HepG2 (cell line): Measurements from ENCODE around the gene NBEA. TPM values are rescaled to one million over a fixed set of nuclear protein-coding genes. Genes with fewer than 3 reads are reported as not detected.

ENCODE experiments used
- ATAC-seq: fragments of 200-7000 bp; cut with Tn5 transposase; 3 replicates; pipeline ENCODE4 v1.9.1; 2020; ENCODE audit warnings: mild to moderate bottlenecking, moderate library complexity
- BruUV-seq: library from RNA; stranded (reverse); fragments of 400-500 nt; replicated peaks from 2 replicates; lab custom pipeline; 2021; lab: Mats Ljungman, UMichigan
- CTCF ChIA-PET: fragments of 300-600 bp; formaldehyde crosslinking; extraction: SDS; loops from one replicate; lab custom pipeline; 2021; ENCODE audit warnings: low total read pairs, inconsistent platforms, low intra/inter-chr PET ratio; lab: Yijun Ruan, JAX
- POLR2A ChIA-PET: fragments of 350-600 bp; sonication (Branson Sonifier 250); formaldehyde crosslinking; loops from one replicate; lab custom pipeline; 2020; ENCODE audit warnings: antibody characterized with exemption, inconsistent platforms; lab: Yijun Ruan, JAX
- DNase-seq: peaks from one replicate; pipeline ENCODE4 v3.0.0-alpha.2; 2015; ENCODE audit warnings: low spot score
- FAIRE-seq: peaks from 3 replicates; lab custom pipeline; 2011; peaks lifted over from hg19 to GRCh38; lab: Jason Lieb, UNC
- H2AFZ ChIP-seq: one replicate; pipeline ENCODE4 v1.6.1; 2011; ENCODE audit warnings: low read length, inconsistent platforms
- H3K27ac ChIP-seq: fragments of 300-600 bp; 3 replicates; pipeline ENCODE4 v1.8.0; 2011; ENCODE audit warnings: mixed run types, mild to moderate bottlenecking, mixed read lengths, low read length, inconsistent platforms; ENCODE audit not compliant: insufficient read depth; ENCODE audit errors: extremely low read length
- H3K27me3 ChIP-seq, 2 experiments: fragments of 200-600 bp in 1 of 2; 2 replicates in 1 of 2; 3 replicates in 1 of 2; pipeline versions ENCODE4 v1.6.0 to v1.8.0; 2011; ENCODE audit warnings: low read length in 2 of 2, mild to moderate bottlenecking in 2 of 2, moderate library complexity in 2 of 2, inconsistent platforms in 1 of 2; ENCODE audit not compliant: insufficient read depth in 2 of 2, control insufficient read depth in 1 of 2
- H3K36me3 ChIP-seq, 2 experiments: fragments of 200-600 bp in 1 of 2; replicated peaks in 1 of 2; 2 replicates in 1 of 2; 3 replicates in 1 of 2; pipeline versions ENCODE4 v1.5.1 to v1.8.0; 2011; ENCODE audit warnings: low read length in 2 of 2, inconsistent platforms in 1 of 2; ENCODE audit not compliant: insufficient read depth in 2 of 2, control insufficient read depth in 1 of 2
- H3K4me1 ChIP-seq: 2 replicates; pipeline ENCODE4 v1.5.1; 2012; ENCODE audit warnings: low read length, inconsistent platforms; ENCODE audit not compliant: insufficient read depth
- H3K4me2 ChIP-seq: 2 replicates; pipeline ENCODE4 v1.6.0; 2011; ENCODE audit warnings: low read depth, low read length, inconsistent platforms
- H3K4me3 ChIP-seq, 3 experiments: fragments of 200-600 bp in 1 of 3; sonication (generic), shearing (Covaris generic) in 1 of 3; replicated peaks in 1 of 3; 2 replicates each; pipeline ENCODE4 v1.5.1; 2011 to 2016; ENCODE audit warnings: low read length in 3 of 3, inconsistent platforms in 2 of 3, low read depth in 2 of 3, mild to moderate bottlenecking in 2 of 3, control low read depth in 1 of 3, mixed read lengths in 1 of 3; ENCODE audit not compliant: insufficient read depth in 1 of 3
- H3K79me2 ChIP-seq: one replicate; pipeline ENCODE4 v1.6.1; 2011; ENCODE audit warnings: low read length, inconsistent platforms; ENCODE audit not compliant: insufficient read depth
- H3K9ac ChIP-seq: 2 replicates; pipeline ENCODE4 v1.6.0; 2011; ENCODE audit warnings: mild to moderate bottlenecking, low read depth, low read length, inconsistent platforms; ENCODE audit not compliant: insufficient read depth
- H3K9me3 ChIP-seq: 2 replicates; pipeline ENCODE4 v1.5.1; 2012; ENCODE audit warnings: mild to moderate bottlenecking, low read length
- H4K20me1 ChIP-seq: 2 replicates; pipeline ENCODE4 v1.6.0; 2011; ENCODE audit warnings: inconsistent platforms, mild to moderate bottlenecking, low read length, moderate library complexity; ENCODE audit not compliant: insufficient read depth
- ATF1 ChIP-seq: IDR thresholded peaks from 2 replicates; pipeline ENCODE4 v1.6.1; 2016; ENCODE audit warnings: mild to moderate bottlenecking, control low read depth
- HNRNPLL ChIP-seq: fragments of 200-400 bp; formaldehyde crosslinking; IDR thresholded peaks from 2 replicates; pipeline ENCODE4 v1.6.1; 2017; ENCODE audit warnings: mild to moderate bottlenecking, low read depth, low read length; ENCODE audit not compliant: poor library complexity, severe bottlenecking
- KLF16 ChIP-seq, 2 experiments: sonication (generic) in 1 of 2; formaldehyde crosslinking in 1 of 2; IDR thresholded peaks; 2 replicates each; pipeline versions ENCODE4 v1.6.1 to v1.8.0; 2016 to 2023; ENCODE audit warnings: missing genetic modification reagents in 2 of 2, missing compliant biosample characterization in 1 of 2
- KLF9 ChIP-seq: IDR thresholded peaks from 2 replicates; pipeline ENCODE4 v1.6.1; 2016; ENCODE audit warnings: low read depth
- MED13 ChIP-seq: sonication (generic); formaldehyde crosslinking; IDR thresholded peaks from 2 replicates; pipeline ENCODE4 v1.5.0; 2020; ENCODE audit warnings: missing genetic modification reagents
- MEF2D ChIP-seq: sonication (generic); formaldehyde crosslinking; IDR thresholded peaks from 2 replicates; pipeline ENCODE4 v1.5.1; 2020; ENCODE audit warnings: mild to moderate bottlenecking, missing genetic modification reagents
- NR2F2 ChIP-seq: IDR thresholded peaks from 2 replicates; pipeline ENCODE4 v1.6.1; 2012; ENCODE audit warnings: low read depth, inconsistent platforms, borderline replicate concordance
- STAG1 ChIP-seq: sonication (generic); formaldehyde crosslinking; IDR thresholded peaks from 2 replicates; pipeline ENCODE4 v1.4.0; 2020; ENCODE audit warnings: missing genetic modification reagents
- TCF7L2 ChIP-seq: IDR thresholded peaks from 2 replicates; pipeline ENCODE4 v1.6.1; 2011; ENCODE audit warnings: mild to moderate bottlenecking, low read depth, low read length, moderate library complexity
- ZNF136 ChIP-seq: sonication (generic); formaldehyde crosslinking; IDR thresholded peaks from 2 replicates; pipeline ENCODE4 v1.8.1; 2022; ENCODE audit warnings: low read depth, mild to moderate bottlenecking, moderate library complexity, missing genetic modification reagents
- ZNF230 ChIP-seq: sonication (generic); formaldehyde crosslinking; IDR thresholded peaks from 2 replicates; pipeline ENCODE4 v1.4.0; 2020; ENCODE audit warnings: mild to moderate bottlenecking, missing genetic modification reagents
- ZNF317 ChIP-seq: sonication (generic); formaldehyde crosslinking; IDR thresholded peaks from 2 replicates; pipeline ENCODE4 v1.5.0; 2020; ENCODE audit warnings: mild to moderate bottlenecking, missing genetic modification reagents
- ZNF468 ChIP-seq: sonication (generic); formaldehyde crosslinking; IDR thresholded peaks from 2 replicates; pipeline ENCODE4 v1.8.0; 2022; ENCODE audit warnings: mild to moderate bottlenecking, moderate library complexity, missing genetic modification reagents
- ZNF598 ChIP-seq: sonication (generic); formaldehyde crosslinking; IDR thresholded peaks from 2 replicates; pipeline ENCODE4 v1.5.1; 2020; ENCODE audit warnings: mild to moderate bottlenecking, missing genetic modification reagents, borderline replicate concordance
- ZNF644 ChIP-seq: IDR thresholded peaks from 2 replicates; pipeline ENCODE4 v1.6.1; 2016; ENCODE audit warnings: low read depth
- ZNF883 ChIP-seq: sonication (generic); formaldehyde crosslinking; IDR thresholded peaks from 2 replicates; pipeline ENCODE4 v1.5.1; 2020; ENCODE audit warnings: mild to moderate bottlenecking, missing genetic modification reagents; ENCODE audit errors: not compliant biosample characterization
- WGBS: methylation state at CpG from one replicate; pipeline ENCODE4 v1.1.6; 2017; ENCODE audit warnings: low lambda C conversion rate; 5-methylcytosine and 5-hydroxymethylcytosine counted together
- in situ Hi-C: cut with HindIII; loops from 2 replicates; pipeline ENCODE4 v1.10.0; 2017; ENCODE audit warnings: low pct_unique_long_range_greater_than_20kb; ENCODE audit not compliant: extremely low pct_ligation_motif_present
- intact Hi-C: fragments of 100-400 bp; cut with micrococcal nuclease; formaldehyde crosslinking; loops from one replicate; pipeline ENCODE4 v1.10.0; 2022; ENCODE audit not compliant: unreplicated experiment
- polyA plus RNA-seq, 8 experiments: library from polyadenylated mRNA; depleted of rRNA in 3 of 8; stranded (reverse) in 7 of 8; unstranded in 1 of 8; fragments of >200 nt; fragmentation: Illumina TruSeq in 4 of 8; extraction: Trizol in 4 of 8; gene quantifications; 2 replicates each; pipeline versions ENCODE4 v1.2.1 to v1.2.3, GENCODE V29; 2011 to 2016; ENCODE audit warnings: low read depth in 4 of 8, missing spikeins in 1 of 8, mixed read lengths in 1 of 8; ENCODE audit not compliant: insufficient read depth in 1 of 8
- total RNA-seq, 5 experiments: library from RNA; depleted of rRNA; stranded (reverse); fragments of >200 nt; fragmentation: Illumina TruSeq; extraction: Trizol; gene quantifications; 2 replicates each; pipeline ENCODE4 v1.2.3, GENCODE V29; 2016; ENCODE audit warnings: low read depth in 1 of 5
- TF ChIP-seq, protein P1 (sequence below): sonication (generic); formaldehyde crosslinking; IDR thresholded peaks from 2 replicates; pipeline ENCODE4 v1.8.0; 2022; ENCODE audit warnings: mild to moderate bottlenecking, missing genetic modification reagents, moderate library complexity
- TF ChIP-seq, protein P2 (sequence below): sonication (generic); formaldehyde crosslinking; IDR thresholded peaks from 2 replicates; pipeline ENCODE4 v1.5.0; 2020; ENCODE audit warnings: missing genetic modification reagents
- TF ChIP-seq, protein P3 (sequence below): sonication (generic); formaldehyde crosslinking; IDR thresholded peaks from 2 replicates; pipeline ENCODE4 v1.8.0; 2022; ENCODE audit warnings: missing genetic modification reagents, low read depth, mild to moderate bottlenecking, borderline replicate concordance

Gene NBEA
- total and polyA plus RNA-seq, 2 of the 13 experiments (the other 11 are each of a cell fraction or from before 2014, with no cell fraction given), result 2.7 to 2.8 TPM

DNA sequence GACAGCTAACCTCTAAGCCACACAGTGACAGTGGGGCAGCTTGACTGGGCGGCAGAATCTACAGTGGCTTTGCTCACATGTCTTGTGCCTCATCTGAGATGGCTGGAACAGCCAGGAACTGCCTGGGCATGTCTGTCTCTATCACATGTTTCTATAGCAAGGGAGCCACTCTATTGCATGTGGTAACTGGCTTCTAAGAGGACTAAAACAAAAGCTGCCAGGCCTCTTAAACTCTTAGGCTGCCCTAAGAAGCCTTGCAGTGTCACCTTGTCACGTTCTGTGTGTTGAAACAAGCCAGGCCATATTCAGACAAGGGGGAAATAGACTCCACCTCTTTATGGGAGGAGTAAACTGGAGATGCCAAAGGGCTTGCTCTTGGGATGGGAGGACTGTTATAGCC lies 657.3 kb downstream of the NBEA start:
- no peak overlapping the region for H3K27ac ChIP-seq
- no peak overlapping the region for H2AFZ ChIP-seq
- H4K20me1 ChIP-seq, result no peaks in the 10 kb centered on the region
- FAIRE-seq (no peak), ATAC-seq (no peak), DNase-seq (no peak)
- H3K9ac ChIP-seq, result no peak overlapping the region
- intact Hi-C loops (no loop called here), in situ Hi-C loops (no loop called here)
- no peak for TF ChIP-seq KLF9
- no peak for TF ChIP-seq STAG1 (CRISPR knock-in tag)
- TF ChIP-seq, protein P1, sequence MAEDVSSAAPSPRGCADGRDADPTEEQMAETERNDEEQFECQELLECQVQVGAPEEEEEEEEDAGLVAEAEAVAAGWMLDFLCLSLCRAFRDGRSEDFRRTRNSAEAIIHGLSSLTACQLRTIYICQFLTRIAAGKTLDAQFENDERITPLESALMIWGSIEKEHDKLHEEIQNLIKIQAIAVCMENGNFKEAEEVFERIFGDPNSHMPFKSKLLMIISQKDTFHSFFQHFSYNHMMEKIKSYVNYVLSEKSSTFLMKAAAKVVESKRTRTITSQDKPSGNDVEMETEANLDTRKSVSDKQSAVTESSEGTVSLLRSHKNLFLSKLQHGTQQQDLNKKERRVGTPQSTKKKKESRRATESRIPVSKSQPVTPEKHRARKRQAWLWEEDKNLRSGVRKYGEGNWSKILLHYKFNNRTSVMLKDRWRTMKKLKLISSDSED (CRISPR knock-in tag), result no peak
- no peak for TF ChIP-seq TCF7L2
- no peak for TF ChIP-seq ZNF317
- TF ChIP-seq ZNF230, result no peak
- no peak for TF ChIP-seq ZNF644
- TF ChIP-seq HNRNPLL, result no peak
- TF ChIP-seq, protein P2, sequence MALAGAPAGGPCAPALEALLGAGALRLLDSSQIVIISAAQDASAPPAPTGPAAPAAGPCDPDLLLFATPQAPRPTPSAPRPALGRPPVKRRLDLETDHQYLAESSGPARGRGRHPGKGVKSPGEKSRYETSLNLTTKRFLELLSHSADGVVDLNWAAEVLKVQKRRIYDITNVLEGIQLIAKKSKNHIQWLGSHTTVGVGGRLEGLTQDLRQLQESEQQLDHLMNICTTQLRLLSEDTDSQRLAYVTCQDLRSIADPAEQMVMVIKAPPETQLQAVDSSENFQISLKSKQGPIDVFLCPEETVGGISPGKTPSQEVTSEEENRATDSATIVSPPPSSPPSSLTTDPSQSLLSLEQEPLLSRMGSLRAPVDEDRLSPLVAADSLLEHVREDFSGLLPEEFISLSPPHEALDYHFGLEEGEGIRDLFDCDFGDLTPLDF, result no peak
- no peak for TF ChIP-seq ZNF883 (CRISPR knock-in tag)
- no peak for TF ChIP-seq NR2F2
- TF ChIP-seq ZNF598 (CRISPR knock-in tag), result no peak
- no peak for TF ChIP-seq ATF1 (CRISPR knock-in tag)
- TF ChIP-seq MED13 (CRISPR knock-in tag), result no peak
- no peak for TF ChIP-seq ZNF468 (CRISPR knock-in tag)
- TF ChIP-seq ZNF136 (CRISPR knock-in tag), result no peak
- TF ChIP-seq, protein P3, sequence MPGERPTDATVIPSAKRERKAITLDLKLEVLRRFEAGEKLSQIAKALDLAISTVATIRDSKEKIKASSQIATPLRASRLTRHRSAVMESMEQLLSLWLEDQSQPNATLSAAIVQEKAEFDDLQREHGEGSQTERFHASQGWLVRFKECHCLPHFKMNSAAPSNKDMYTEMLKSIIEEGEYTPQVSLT, result no peak
- no peak for TF ChIP-seq MEF2D (CRISPR knock-in tag)
- no peak for TF ChIP-seq KLF16 (CRISPR knock-in tag; IDR thresholded peaks at IDR 0.05)
- ChIA-PET POLR2A (no interaction called here), CTCF (no interaction called here)
- no peaks in the 10 kb centered on the region for H3K36me3 ChIP-seq
- H3K4me3 ChIP-seq, result no peak overlapping the region
- no peaks in the 10 kb centered on the region for H3K9me3 ChIP-seq
- no peaks in the 10 kb centered on the region for H3K27me3 ChIP-seq
- H3K4me2 ChIP-seq, result no peak overlapping the region
- no peaks in the 10 kb centered on the region for H3K79me2 ChIP-seq
- no TSS peak for BruUV-seq
- no peaks in the 10 kb centered on the region for H3K4me1 ChIP-seq
- 94% methylated on average over 2 of the region's 2 CpGs for WGBS
